GM18868 (cell line): ENCODE results near the gene DPH2.
A peak's percentile ranks its signal among the peaks of the same experiment; 100 is the strongest.

ENCODE experiments used
- ATAC-seq: cut with Tn5 transposase; IDR thresholded peaks from one replicate; pipeline ENCODE4 v1.9.1; 2021; ENCODE audit warnings: mild to moderate bottlenecking, moderate library complexity; ENCODE audit not compliant: unreplicated experiment

Gene DPH2

GRCh38 chr1:43963890-43964289 lies 5.9 kb upstream of the DPH2 start:
- ATAC-seq, result no peak

DNA sequence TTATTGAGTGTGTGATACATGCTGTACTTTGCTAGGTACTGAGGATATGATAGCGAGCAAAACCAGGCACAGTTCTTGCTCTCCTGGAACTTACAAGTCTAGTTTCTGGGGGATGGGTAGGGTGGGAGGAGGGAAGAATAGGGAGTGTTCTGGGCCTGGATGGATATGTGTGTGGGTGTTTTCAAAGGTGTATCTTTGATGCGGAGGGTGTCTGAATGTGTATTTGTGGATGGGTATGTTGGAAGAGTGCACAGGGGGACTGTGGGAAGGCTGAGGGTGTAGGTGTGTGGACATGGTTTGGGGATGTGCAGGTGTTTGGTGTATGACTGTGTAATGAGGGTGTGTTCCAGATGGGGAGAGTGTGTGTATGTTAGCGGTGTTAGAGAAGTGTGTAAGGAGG lies 4.5 kb upstream of the DPH2 start:
- ATAC-seq, result no peak

DNA sequence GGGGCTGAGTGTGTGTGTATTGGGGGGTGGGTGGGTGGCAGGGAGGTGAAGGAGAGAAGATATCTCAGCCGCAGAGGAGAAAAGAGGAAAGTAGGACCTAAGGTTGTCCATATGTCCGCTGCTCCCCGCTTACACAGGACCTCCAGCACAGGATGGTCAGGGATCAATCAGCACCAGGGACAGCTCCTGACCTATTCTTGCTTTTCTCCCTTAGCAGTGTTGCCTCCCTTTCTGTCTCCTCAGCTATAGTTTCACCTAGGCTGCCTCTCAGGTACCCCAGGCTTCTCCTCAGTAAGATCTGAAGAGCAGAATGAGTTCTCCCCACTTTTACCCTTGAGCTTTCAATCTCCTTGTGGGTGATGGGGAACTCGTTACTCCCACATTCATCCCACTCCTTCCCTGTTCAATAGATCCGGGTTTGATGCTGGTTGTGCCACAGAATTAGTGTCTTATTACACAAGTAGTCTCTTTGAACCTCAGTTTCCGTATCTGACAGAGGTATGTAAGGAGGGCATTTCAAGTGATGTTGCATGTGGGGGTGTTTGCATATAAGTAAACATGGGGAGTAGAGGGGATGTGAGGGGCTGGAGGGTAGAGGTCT lies 1.4 kb upstream of the DPH2 start:
- no peak for ATAC-seq

DNA sequence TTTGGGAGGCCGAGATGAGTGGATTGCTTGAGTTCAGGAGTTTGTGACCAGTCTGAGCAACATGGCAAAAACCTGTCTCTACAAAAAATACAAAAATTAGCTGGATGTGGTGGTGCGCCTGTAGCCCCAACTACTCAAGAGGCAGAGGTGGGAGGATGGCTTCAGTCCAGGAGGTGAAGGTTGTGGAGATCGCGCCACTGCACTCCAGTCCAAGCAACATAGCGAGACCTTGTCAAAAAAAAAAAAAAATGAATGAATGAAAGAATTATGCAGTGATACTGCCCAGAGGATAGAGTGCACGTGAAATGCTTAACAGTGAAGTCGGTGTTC lies 429 bp upstream of the DPH2 start:
- no peak for ATAC-seq

- no peak for ATAC-seq
These were observed 692 bp downstream of the DPH2 start for GRCh38 chr1:43970502-43970901.

DNA sequence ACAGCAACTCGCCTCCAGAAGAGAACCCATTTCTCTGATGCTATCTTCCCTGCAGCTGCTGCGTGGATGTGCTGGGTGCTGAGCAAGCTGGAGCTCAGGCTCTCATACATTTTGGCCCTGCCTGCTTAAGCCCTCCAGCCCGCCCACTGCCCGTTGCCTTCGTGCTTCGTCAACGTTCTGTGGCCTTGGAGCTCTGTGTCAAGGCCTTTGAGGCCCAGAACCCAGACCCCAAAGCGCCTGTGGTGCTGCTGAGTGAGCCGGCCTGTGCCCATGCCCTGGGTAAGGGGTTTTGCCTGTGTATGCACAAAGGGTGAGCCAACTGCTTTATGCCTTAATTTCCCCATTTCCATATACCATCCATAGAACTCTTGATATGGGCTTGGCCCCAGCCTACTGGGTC lies 1.1 kb downstream of the DPH2 start:
- no peak for ATAC-seq

- ATAC-seq, result no peak
These were observed 1.6 kb downstream of the DPH2 start for GRCh38 chr1:43971336-43971980.

- ATAC-seq, result no peak
These were observed 4.2 kb downstream of the DPH2 start for GRCh38 chr1:43973981-43974442.

DNA sequence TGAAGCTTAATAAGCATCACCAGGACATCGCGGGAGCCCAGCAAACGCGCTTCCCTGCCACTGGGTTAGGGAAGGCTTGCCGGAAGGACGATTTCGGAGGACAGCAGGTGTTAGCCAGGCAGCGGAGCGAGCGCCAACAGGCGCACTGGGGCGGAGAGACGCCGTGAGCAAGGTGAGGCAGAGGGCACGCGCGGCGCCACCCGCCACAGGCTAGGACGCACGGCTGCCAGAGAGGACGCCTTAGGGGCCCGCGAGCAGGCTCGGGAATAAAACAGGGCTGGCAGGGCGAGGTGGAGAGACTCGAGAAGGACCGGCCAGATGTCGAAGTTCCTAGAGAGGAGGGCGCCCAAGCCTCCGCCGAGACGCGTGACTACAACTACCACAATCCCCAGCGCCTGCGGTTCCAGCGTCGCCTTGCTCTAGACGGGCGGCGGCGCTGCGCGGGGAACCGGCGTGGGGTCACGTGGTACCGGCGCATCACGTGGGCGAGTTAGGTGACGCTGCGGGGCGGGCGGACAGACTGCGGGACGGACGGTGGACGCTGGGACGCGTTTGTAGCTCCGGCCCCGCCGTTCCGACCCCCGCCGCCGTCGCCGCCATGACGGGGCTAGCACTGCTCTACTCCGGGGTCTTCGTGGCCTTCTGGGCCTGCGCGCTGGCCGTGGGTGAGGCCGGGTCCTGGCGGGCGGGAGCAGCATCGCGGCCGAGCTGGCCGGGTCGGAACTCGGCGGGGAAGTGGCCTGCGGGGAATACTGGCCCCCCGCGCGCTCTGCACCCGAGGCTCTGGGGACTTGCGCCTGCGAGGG lies 4.8 kb downstream of the DPH2 start, which contains the start of gene ATP6V0B:
ATP6V0B (plus strand) TSS at position 518 of the 806 bp plus-strand sequence; CDS start at position 599, 81 bp downstream.
- ATAC-seq, result peak; percentile 62

DNA sequence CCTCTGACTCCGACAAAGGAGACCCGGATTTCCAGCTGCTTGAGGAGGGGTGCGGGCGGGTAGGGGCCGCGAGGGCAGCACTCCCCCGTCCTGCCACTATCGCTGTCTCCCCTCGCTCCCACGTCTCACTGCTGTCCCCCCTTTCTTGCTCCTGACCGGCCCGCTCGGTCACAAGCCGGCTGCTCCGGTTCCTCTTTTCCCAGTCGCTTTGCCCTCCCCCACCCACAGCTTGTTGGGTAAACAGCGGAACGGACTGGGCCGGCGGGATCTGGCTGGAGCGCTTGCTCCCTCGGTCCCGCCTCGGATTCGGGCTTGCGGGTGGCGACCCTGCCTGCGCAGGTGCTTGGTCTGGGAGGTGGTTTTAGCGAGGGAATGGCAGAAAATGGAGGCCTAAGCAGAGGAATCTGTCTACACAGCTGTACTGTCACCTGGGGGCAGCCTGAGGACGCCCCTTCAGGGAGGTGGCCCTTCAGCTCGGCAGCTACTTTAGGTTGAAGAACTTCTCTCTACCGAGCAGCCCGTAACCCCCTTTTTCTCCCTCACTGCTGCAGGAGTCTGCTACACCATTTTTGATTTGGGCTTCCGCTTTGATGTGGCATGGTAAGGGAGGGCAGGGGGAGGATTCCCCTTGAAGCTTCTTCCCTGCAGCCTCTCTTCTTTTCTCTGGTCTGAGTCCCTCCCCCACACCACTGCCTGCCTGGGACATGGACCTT lies 5.6 kb downstream of the DPH2 start:
- no peak for ATAC-seq

GRCh38 chr1:43976045-43976444 lies 6.2 kb downstream of the DPH2 start:
- ATAC-seq, result no peak

DNA sequence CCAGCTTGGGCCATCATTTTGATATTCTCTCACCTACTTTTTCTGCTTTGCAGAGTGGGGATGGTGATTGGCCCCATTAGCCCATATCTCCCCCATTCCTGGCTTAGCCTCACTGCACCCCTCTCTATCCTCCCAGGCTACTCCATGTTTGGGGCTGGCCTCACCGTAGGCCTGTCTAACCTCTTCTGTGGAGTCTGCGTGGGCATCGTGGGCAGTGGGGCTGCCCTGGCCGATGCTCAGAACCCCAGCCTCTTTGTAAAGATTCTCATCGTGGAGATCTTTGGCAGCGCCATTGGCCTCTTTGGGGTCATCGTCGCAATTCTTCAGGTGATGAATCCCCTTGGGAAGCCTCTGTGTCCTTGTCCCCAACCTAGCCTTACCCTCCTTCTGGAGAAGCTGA lies 7.1 kb downstream of the DPH2 start:
- ATAC-seq, result no peak

- no peak for ATAC-seq
These were observed 7.8 kb downstream of the DPH2 start for GRCh38 chr1:43977376-43978263.

DNA sequence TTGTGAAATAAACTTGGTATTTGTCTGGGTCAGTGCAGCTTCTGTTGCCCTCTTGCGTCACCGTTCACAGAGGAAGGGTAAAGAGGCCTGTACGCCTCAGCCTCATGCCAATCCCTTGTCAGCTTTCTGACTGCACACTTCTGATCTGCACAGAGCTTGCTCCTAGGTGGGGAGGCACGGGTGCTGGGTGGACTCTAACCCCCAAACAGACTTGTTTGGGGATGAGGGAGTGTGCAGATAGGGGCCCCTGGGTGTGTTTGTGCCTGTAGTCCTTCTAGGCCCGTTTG lies 8.4 kb downstream of the DPH2 start:
- no peak for ATAC-seq

DNA sequence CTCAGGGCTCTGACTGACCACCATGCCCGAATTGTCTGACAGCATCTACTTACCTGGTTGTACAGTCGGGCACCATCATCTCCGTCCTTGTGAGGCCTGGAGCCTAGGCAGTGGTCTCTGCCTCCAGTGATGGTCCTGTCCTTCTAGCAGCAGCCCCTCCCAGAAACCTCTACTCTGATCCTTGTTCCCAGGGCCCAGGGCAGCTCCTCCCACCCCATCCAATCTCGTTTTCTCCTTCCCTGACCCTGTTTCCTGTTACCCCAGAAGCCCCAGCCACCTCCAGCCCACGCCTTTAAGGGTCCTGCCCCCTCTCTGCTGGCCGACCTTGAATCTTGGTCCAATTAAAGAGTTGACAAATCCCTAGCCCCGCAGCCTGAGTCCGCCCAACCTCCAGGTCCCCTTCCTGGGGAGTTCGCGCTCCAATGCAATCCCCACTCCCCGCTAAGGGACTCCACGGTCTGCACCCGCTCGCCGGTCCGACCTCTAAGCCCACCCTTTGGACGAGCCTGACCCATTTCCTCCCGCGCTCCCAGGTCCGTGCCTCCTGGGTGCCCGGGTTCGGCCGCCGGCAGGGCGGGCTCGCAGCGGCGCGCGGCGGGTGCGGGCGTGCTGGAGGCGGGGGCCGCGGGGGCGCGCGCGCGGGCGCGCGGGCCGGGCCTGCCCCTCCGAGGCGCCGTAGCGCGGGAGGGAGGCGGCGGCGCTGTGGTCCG lies 8.9 kb downstream of the DPH2 start, which contains the start of gene B4GALT2:
B4GALT2 (plus strand) TSS at position 660 of the 710 bp plus-strand sequence. CDS start 1,951 bp downstream, outside the sequence.
- no peak for ATAC-seq

DNA sequence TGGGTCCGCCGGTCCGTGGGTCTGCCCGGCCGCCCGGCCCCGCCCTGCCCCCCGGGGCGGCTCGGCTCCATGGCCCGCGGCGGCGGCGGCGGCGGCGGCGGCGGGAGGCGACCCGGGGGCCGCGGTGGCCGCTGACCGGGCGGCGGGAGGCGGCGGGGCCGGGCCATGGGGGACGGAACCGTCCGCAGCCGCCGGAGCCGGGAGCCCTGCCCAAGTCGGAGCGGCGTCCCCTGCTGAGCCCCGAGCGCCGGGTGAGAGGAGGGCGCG lies 9.4 kb downstream of the DPH2 start:
- no peak for ATAC-seq

GRCh38 chr1:43979528-43980254 lies 9.9 kb downstream of the DPH2 start:
- ATAC-seq, result no peak

DNA sequence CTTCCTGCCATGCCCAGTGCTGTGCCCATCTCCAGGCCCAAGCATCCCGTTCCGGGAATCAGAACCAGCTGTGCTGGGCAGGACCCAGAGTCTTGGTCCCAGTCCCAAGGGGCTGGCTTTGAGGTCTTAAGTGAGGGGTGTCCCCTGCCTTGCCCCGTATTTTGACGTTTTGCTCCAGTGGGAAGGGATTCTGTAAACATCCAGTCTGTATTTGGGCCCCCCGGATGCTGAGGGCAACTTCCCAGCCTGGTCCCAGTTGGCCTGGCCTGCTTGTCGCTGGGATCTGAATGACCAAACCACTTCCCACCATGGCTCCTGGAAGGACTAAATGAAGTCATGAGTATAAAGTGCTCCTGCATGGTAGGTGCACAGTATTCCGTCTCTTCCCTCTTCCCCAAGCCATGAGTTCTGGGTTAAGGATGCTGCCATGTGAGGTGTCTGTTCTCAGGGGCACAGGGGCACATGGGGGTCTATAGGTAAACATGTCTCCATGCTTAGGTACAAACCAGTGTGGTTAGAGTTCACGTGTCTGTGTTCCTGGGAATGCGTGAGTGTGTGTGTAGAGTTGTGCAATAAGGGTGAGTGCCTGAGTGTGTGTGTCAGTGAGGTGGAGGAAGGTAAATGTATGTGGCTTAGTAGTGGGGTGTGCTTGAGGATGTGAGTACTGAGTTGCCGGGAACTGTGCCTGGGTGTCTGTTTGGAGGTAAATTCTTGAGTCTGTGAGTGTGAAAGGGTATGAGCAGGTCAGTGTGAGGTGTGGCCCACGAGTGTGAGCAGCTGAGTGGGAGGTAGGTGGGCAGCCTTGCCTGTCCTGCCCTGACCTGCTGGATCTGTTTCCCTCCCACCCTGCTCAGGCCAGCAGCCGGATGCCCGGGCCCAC lies 10.7 kb downstream of the DPH2 start:
- no peak for ATAC-seq

- ATAC-seq, result no peak
These were observed 11.3 kb downstream of the DPH2 start for GRCh38 chr1:43981135-43981491.
